Smooth muscle cell (in vitro differentiated cells): ENCODE measurements around the gene QPRT. TPM values are rescaled to one million over a fixed set of nuclear protein-coding genes. Genes with fewer than 3 reads are reported as not detected.

Experiments
- DNase-seq: peaks from one replicate; lab custom pipeline; 2025; ENCODE audit not compliant: unreplicated experiment; lab: John Stamatoyannopoulos, UW
- H2AFZ ChIP-seq: fragments of 200-600 bp; sonication (generic); 2 replicates; pipeline ENCODE4 v1.6.0; 2016; ENCODE audit warnings: antibody characterized with exemption, low read depth, mild to moderate bottlenecking
- H3F3A ChIP-seq: fragments of 200-600 bp; sonication (generic); 2 replicates; pipeline ENCODE4 v1.6.0; 2017; ENCODE audit warnings: antibody characterized with exemption, low read depth
- H3K27ac ChIP-seq: fragments of 200-600 bp; sonication (generic); 2 replicates; pipeline ENCODE4 v1.5.1; 2016; ENCODE audit warnings: low read depth, mild to moderate bottlenecking
- H3K27me3 ChIP-seq: fragments of 200-600 bp; sonication (generic); 2 replicates; pipeline ENCODE4 v1.6.1; 2016; ENCODE audit warnings: low read depth, mild to moderate bottlenecking
- H3K36me3 ChIP-seq: fragments of 200-600 bp; sonication (generic); 2 replicates; pipeline ENCODE4 v1.5.1; 2016; ENCODE audit warnings: low read depth
- H3K4me1 ChIP-seq: fragments of 200-600 bp; sonication (generic); 2 replicates; pipeline ENCODE4 v1.5.1; 2016; ENCODE audit warnings: low read depth
- H3K4me2 ChIP-seq: fragments of 200-600 bp; sonication (generic); 2 replicates; pipeline ENCODE4 v1.6.0; 2016; ENCODE audit warnings: mild to moderate bottlenecking
- H3K4me3 ChIP-seq: fragments of 200-600 bp; sonication (generic); 2 replicates; pipeline ENCODE4 v1.5.1; 2016; ENCODE audit warnings: mild to moderate bottlenecking
- H3K79me2 ChIP-seq: fragments of 200-600 bp; sonication (generic); 2 replicates; pipeline ENCODE4 v1.6.0; 2016; ENCODE audit warnings: low read depth, mild to moderate bottlenecking
- H3K9ac ChIP-seq: fragments of 200-600 bp; sonication (generic); 2 replicates; pipeline ENCODE4 v1.6.0; 2016; ENCODE audit warnings: low read depth
- H3K9me3 ChIP-seq: fragments of 200-600 bp; sonication (generic); replicated peaks from 2 replicates; pipeline ENCODE4 v1.5.1; 2016; ENCODE audit warnings: low read depth
- H4K20me1 ChIP-seq: fragments of 200-600 bp; sonication (generic); 2 replicates; pipeline ENCODE4 v1.6.0; 2016; ENCODE audit warnings: low read depth
- CTCF ChIP-seq: fragments of 200-600 bp; sonication (generic); IDR thresholded peaks from 2 replicates; pipeline ENCODE4 v1.5.1; 2017; ENCODE audit warnings: borderline replicate concordance, mild to moderate bottlenecking, antibody characterized with exemption; ENCODE audit not compliant: insufficient read depth, poor library complexity, severe bottlenecking
- WGBS: methylation state at CpG from one replicate; pipeline ENCODE4 v1.1.7; 2016; ENCODE audit warnings: low lambda C conversion rate; 5-methylcytosine and 5-hydroxymethylcytosine counted together
- polyA plus RNA-seq: library from polyadenylated mRNA; unstranded; fragments of >200 nt; fragmentation: Nextera tagmentation; extraction: Ambion mirVana; gene quantifications from 2 replicates; pipeline ENCODE4 v1.2.1, GENCODE V29; 2016
- total RNA-seq: library from RNA; depleted of rRNA; stranded (reverse); fragments of >200 nt; gene quantifications from 2 replicates; pipeline ENCODE4 v1.2.3, GENCODE V29; 2014

Gene QPRT
- total and polyA plus RNA-seq, 2 experiments from 2014 or later, result 67.4 to 196 TPM

- no peaks in the 10 kb centered on the region for H3F3A ChIP-seq
- no peak overlapping the region for H3K9ac ChIP-seq
- H3K36me3 ChIP-seq, result no peaks in the 10 kb centered on the region
- H3K9me3 ChIP-seq, result no peaks in the 10 kb centered on the region
- 78% methylated on average over 11 of the region's 11 CpGs for WGBS
- H3K79me2 ChIP-seq, result no peaks in the 10 kb centered on the region
- TF ChIP-seq CTCF, result no peak
- H2AFZ ChIP-seq, result no peak overlapping the region
- H3K27me3 ChIP-seq, result no peaks in the 10 kb centered on the region
- H3K4me3 ChIP-seq, result no peak overlapping the region
- no peak overlapping the region for H3K27ac ChIP-seq
- DNase-seq, result no peak
- no peaks in the 10 kb centered on the region for H3K4me1 ChIP-seq
- peaks cover 31% of the 10 kb centered on the region for H4K20me1 ChIP-seq
- H3K4me2 ChIP-seq, result no peak overlapping the region
Measured at GRCh38 chr16:29699324-29700219, 20.6 kb downstream of the QPRT start.

GRCh38 chr16:29700253-29700987 is 21.4 kb downstream of the QPRT start:
- Histone ChIP-seq H3K4me3 (no peak overlapping the region), H3K4me1 (no peaks in the 10 kb centered on the region), H3K4me2 (peak overlapping the region; percentile 43), H3K9ac (no peak overlapping the region), H3K79me2 (no peaks in the 10 kb centered on the region), H3K36me3 (no peaks in the 10 kb centered on the region), H3K27me3 (no peaks in the 10 kb centered on the region), H3K27ac (no peak overlapping the region), H4K20me1 (peaks cover 22% of the 10 kb centered on the region), H3F3A (no peaks in the 10 kb centered on the region), H2AFZ (no peak overlapping the region), H3K9me3 (no peaks in the 10 kb centered on the region)
- 11% methylated on average over 14 of the region's 14 CpGs for WGBS
- peak; percentile 94 for TF ChIP-seq CTCF
- DNase-seq, result peak; percentile 20

GRCh38 chr16:29701214-29701555 is 22.2 kb downstream of the QPRT start:
- whole genome bisulfite sequencing, result 90% methylated on average over 2 of the region's 5 CpGs
- Histone ChIP-seq H3K27ac (no peak overlapping the region), H3K36me3 (no peaks in the 10 kb centered on the region), H3F3A (no peaks in the 10 kb centered on the region), H3K4me1 (no peaks in the 10 kb centered on the region), H3K4me3 (no peak overlapping the region), H3K27me3 (no peaks in the 10 kb centered on the region), H3K79me2 (no peaks in the 10 kb centered on the region), H2AFZ (no peak overlapping the region), H3K4me2 (no peak overlapping the region), H3K9ac (no peak overlapping the region), H3K9me3 (no peaks in the 10 kb centered on the region), H4K20me1 (peaks cover 15% of the 10 kb centered on the region)
- DNase-seq, result no peak
- TF ChIP-seq CTCF, result no peak
